ENCODE data around the gene DUX4. TPM values are rescaled to one million over a fixed set of nuclear protein-coding genes. Genes with fewer than 3 reads are reported as not detected.
A peak's percentile ranks its signal among the peaks of the same experiment; 100 is the strongest.
"Not testable (repeated sequence)": the region's sequence is repeated elsewhere in the genome, so short reads cannot be mapped to it uniquely, and the experiment has no call there.

DUX4 gene
- total RNA-seq: not detected in 2 replicates

DNA sequence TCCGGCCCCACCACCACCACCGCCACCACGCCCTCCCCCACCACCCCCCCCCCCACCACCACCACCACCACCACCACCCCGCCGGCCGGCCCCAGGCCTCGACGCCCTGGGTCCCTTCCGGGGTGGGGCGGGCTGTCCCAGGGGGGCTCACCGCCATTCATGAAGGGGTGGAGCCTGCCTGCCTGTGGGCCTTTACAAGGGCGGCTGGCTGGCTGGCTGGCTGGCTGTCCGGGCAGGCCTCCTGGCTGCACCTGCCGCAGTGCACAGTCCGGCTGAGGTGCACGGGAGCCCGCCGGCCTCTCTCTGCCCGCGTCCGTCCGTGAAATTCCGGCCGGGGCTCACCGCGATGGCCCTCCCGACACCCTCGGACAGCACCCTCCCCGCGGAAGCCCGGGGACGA lies at the start of gene DUX4:
TSS of gene DUX4 (plus strand) at position 347 of the 400 bp plus-strand sequence. CDS start at position 347, 0 bp downstream.
- H3K27ac Mint-ChIP-seq; DNase-seq (ENCODE audit: low spot score); H3K36me3 Mint-ChIP-seq (ENCODE audit: low read depth); intact Hi-C loops (cut with micrococcal nuclease); H3K4me3 Mint-ChIP-seq; H3K9me3 Mint-ChIP-seq; H3K27me3 Mint-ChIP-seq (ENCODE audit: insufficient read depth); H3K4me1 Mint-ChIP-seq (ENCODE audit: low read depth): not testable (repeated sequence)

DNA sequence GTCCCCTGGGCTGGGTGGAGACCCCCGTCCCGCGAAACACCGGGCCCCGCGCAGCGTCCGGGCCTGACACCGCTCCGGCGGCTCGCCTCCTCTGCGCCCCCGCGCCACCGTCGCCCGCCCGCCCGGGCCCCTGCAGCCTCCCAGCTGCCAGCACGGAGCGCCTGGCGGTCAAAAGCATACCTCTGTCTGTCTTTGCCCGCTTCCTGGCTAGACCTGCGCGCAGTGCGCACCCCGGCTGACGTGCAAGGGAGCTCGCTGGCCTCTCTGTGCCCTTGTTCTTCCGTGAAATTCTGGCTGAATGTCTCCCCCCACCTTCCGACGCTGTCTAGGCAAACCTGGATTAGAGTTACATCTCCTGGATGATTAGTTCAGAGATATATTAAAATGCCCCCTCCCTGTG lies 1.9 kb downstream of the DUX4 start:
- not testable (repeated sequence) for H3K4me3 Mint-ChIP-seq; DNase-seq (ENCODE audit: low spot score); H3K4me1 Mint-ChIP-seq (ENCODE audit: low read depth)

DNA sequence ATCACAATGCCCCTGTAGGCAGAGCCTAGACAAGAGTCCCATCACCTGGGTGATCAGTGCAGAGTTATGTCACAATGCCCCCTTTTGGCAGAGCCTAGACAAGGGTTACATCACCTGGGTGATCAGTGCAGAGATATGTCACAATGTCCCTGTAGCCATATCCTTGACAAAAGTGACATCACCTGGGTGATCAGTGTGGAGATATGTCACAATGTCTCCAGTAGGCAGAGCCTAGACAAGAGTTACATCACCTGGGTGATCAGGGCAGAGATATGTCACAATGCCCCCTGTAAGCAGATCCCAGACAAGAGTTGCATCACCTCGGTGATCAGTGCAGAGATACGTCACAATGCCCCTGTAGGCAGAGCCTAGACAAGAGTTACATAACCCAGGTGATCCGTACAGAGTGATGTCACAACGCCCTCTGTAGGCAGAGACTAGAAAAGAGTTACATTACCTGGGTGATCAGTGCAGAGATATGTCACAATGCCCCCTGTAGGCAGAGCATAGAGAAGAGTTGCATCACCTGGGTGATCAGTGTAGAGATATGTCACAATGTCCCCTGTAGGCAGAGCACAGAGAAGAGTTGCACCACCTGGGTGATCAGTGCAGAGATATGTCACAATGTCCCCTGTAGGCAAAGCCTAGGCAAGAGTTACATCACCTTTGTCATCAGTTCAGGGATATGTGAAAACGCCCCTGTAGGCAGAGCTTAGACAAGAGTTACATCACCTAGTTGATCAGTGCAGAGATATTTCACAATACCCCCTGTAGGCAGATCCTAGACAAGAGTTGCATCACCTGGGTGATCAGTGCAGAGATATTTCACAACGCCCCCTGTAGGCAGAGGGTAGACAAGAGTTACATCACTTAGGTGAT lies 4.4 kb downstream of the DUX4 start:
- H3K36me3 Mint-ChIP-seq (ENCODE audit: low read depth); H3K4me3 Mint-ChIP-seq; intact Hi-C loops (cut with micrococcal nuclease); H3K27ac Mint-ChIP-seq; H3K27me3 Mint-ChIP-seq (ENCODE audit: insufficient read depth); H3K4me1 Mint-ChIP-seq (ENCODE audit: low read depth): not testable (repeated sequence)
- DNase-seq (ENCODE audit: low spot score): peak; percentile 12
- peaks cover 11% of the 10 kb centered on the region for H3K9me3 Mint-ChIP-seq

More for the DNA sequence above, 1.9 kb downstream of the DUX4 start:
- peaks cover 11% of the 10 kb centered on the region for H3K9me3 Mint-ChIP-seq
- H3K27ac Mint-ChIP-seq; H3K27me3 Mint-ChIP-seq (ENCODE audit: insufficient read depth); H3K36me3 Mint-ChIP-seq (ENCODE audit: low read depth); intact Hi-C loops (cut with micrococcal nuclease): not testable (repeated sequence)

DNA sequence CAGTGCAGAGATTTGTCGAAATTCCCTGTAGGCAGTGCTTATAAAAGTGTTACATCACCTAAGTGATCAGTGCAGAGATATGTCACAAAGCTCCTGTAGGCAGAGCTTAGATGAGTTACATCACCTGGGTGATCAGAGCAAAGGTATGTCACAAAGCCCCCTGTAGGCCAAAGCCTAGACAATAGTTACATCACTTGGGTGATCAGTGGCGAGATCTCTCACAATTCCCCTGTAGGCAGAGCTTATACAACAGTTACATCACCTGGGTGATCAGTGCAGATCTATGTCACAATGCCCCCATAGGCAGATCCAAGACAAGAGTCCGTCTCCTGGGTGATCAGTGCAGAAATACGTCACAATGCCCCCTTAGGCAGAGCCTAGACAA lies 5.0 kb downstream of the DUX4 start:
- H3K36me3 Mint-ChIP-seq (ENCODE audit: low read depth); H3K4me3 Mint-ChIP-seq; H3K4me1 Mint-ChIP-seq (ENCODE audit: low read depth): not testable (repeated sequence)

DNA sequence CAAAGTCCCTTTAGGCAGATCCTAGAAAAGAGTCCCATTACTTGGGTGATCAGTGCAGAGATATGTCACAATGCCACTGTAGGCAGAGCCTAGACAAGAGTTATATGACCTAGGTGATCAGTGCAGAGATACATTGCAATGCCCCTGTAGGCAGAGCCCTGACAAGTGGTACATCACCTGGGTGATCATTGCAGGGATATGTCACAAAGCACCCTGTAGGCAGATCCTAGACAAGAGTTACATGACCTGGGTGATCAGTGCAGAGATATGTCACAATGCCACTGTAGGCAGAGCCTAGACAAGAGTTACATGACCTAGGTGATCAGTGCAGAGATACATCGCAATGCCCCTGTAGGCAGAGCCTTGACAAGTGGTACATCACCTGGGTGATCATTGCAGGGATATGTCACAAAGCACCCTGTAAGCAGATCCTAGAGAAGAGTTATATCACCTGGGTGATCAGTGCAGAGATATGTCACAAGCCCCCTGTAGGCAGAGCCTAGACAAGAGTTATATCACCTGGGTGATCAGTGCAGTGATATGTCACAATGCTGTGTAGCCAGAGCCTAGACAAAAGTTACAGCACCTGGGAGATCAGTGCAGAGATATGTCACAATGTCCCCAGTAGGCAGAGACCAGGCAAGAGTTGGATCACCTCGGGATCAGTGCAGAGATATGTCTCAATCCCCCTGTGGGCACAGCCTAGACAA lies 5.6 kb downstream of the DUX4 start:
- H3K36me3 Mint-ChIP-seq (ENCODE audit: low read depth); H3K4me3 Mint-ChIP-seq; intact Hi-C loops (cut with micrococcal nuclease); H3K4me1 Mint-ChIP-seq (ENCODE audit: low read depth); H3K27ac Mint-ChIP-seq; H3K27me3 Mint-ChIP-seq (ENCODE audit: insufficient read depth); DNase-seq (ENCODE audit: low spot score): not testable (repeated sequence)
- H3K9me3 Mint-ChIP-seq: peaks cover 11% of the 10 kb centered on the region

More for the DNA sequence above, 5.0 kb downstream of the DUX4 start:
- H3K27me3 Mint-ChIP-seq (ENCODE audit: insufficient read depth); H3K27ac Mint-ChIP-seq; DNase-seq (ENCODE audit: low spot score); intact Hi-C loops (cut with micrococcal nuclease): not testable (repeated sequence)
- peaks cover 11% of the 10 kb centered on the region for H3K9me3 Mint-ChIP-seq

DNA sequence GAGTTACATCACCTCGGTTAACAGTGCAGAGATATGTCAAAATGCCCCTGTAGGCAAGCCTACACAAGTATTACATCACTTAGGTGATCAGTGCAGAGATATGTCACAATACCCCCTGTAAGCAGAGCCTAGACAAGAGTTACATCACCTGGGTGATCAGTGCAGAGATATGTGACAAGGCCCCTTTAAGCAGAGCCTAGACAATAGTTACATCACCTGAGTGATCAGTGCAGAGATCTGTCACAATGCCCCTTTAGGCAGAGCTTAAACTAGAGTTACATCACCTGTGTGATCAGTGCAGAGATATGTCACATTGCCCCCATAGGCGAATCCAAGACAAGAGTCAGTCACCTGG lies 6.1 kb downstream of the DUX4 start:
- H3K27me3 Mint-ChIP-seq (ENCODE audit: insufficient read depth); intact Hi-C loops (cut with micrococcal nuclease); DNase-seq (ENCODE audit: low spot score); H3K27ac Mint-ChIP-seq; H3K4me3 Mint-ChIP-seq; H3K4me1 Mint-ChIP-seq (ENCODE audit: low read depth); H3K36me3 Mint-ChIP-seq (ENCODE audit: low read depth): not testable (repeated sequence)
- H3K9me3 Mint-ChIP-seq: peaks cover 11% of the 10 kb centered on the region

DNA sequence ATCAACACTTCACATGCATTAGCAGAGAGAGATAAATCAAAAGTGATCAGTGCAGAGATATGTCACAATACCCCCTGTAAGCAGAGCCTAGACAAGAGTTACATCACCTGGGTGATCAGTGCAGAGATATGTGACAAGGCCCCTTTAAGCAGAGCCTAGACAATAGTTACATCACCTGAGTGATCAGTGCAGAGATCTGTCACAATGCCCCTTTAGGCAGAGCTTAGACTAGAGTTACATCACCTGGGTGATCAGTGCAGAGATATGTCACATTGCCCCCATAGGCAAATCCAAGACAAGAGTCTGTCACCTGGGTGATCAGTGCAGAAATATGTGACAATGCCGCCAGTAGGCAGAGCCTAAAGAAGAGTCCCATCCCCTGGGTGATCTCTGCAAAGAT lies 7.4 kb downstream of the DUX4 start:
- H3K9me3 Mint-ChIP-seq; H3K36me3 Mint-ChIP-seq (ENCODE audit: low read depth); intact Hi-C loops (cut with micrococcal nuclease); DNase-seq (ENCODE audit: low spot score); H3K4me1 Mint-ChIP-seq (ENCODE audit: low read depth); H3K27me3 Mint-ChIP-seq (ENCODE audit: insufficient read depth); H3K4me3 Mint-ChIP-seq; H3K27ac Mint-ChIP-seq: not testable (repeated sequence)

DNA sequence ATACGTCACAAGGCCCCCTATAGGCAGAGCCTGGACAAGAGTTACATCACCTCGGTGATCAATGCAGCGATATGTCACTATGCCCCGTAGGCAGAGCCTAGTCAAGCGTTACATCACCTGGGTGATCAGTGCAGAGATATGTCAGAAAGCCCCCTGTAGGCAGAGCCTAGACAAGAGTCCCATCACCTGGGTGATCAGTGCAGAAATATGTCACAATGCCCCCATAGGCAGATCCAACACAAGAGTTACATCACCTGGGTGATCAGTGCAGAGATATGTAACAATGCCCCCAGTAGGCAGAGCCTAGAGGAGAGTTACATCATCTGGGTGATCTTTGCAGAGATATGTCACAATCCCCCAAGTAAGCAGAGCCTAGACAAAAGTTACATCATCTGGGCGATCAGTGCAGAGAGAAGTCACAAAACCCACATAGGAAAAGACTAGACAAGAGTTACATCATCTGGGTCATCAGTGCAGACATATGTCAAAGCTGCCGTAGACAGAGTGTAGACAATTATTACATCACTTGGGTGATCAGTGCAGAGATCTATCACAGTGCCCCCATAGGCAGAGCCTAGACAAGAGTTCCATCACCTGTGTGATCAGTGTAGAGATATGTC lies 8.0 kb downstream of the DUX4 start:
- H3K4me3 Mint-ChIP-seq; H3K36me3 Mint-ChIP-seq (ENCODE audit: low read depth); H3K27ac Mint-ChIP-seq; DNase-seq (ENCODE audit: low spot score); H3K4me1 Mint-ChIP-seq (ENCODE audit: low read depth); intact Hi-C loops (cut with micrococcal nuclease); H3K27me3 Mint-ChIP-seq (ENCODE audit: insufficient read depth); H3K9me3 Mint-ChIP-seq: not testable (repeated sequence)

DNA sequence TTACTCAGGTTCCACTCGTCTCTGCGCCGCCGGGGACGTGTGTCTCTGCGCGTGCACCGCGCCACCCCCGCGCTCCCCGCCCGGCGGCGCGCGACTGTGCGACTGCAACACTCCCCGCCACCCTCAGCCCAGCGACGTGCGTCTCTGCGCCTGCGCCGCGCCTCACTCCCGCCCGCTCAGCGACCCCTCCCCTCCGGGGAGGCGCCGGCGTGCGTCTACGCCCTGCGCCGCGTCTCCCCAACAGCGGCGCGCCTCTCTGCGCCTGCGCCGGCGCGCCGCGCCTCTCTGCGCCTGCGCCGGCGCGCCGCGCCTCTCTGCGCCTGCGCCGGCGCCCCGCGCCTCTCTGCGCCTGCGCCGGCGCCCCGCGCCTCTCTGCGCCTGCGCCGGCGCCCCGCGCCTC lies 29.9 kb downstream of the DUX4 start:
- H3K9me3 Mint-ChIP-seq; H3K36me3 Mint-ChIP-seq (ENCODE audit: low read depth); intact Hi-C loops (cut with micrococcal nuclease); H3K27me3 Mint-ChIP-seq (ENCODE audit: insufficient read depth); H3K27ac Mint-ChIP-seq; H3K4me3 Mint-ChIP-seq; H3K4me1 Mint-ChIP-seq (ENCODE audit: low read depth); DNase-seq (ENCODE audit: low spot score): not testable (repeated sequence)

Other genes starting within 250 kb of the DUX4 start
- gene FRG1, start 232.9 kb upstream of the DUX4 start, total RNA-seq: 84.4 and 93.4 TPM in 2 replicates
- gene FRG2, start 146.5 kb upstream of the DUX4 start, total RNA-seq: not detected in 2 replicates
- gene DBET, start 109.3 kb upstream of the DUX4 start, total RNA-seq: not detected in 2 replicates

Measured in activated T-helper 1 cell treated with anti-CD3 and anti-CD28 coated beads, Interleukin-12 subunit alpha, Interleukin-12 subunit beta, Interleukin-2, Interleukin-4 antibody, amounts not matched to agents 30 ng/mL and 10 ng/mL and 1 ng/mL, durations not matched to agents 14 hours and 24 hours and 36 hours (primary cell).